ENCODE data around the gene CNTNAP2. TPM values are rescaled to one million over a fixed set of nuclear protein-coding genes. Genes with fewer than 3 reads are reported as not detected.
"Not testable (repeated sequence)": the region's sequence is repeated elsewhere in the genome, so short reads cannot be mapped to it uniquely, and the experiment has no call there.

Gene CNTNAP2
- polyA plus RNA-seq, 2 donors: 0.41 to 0.48 TPM

DNA sequence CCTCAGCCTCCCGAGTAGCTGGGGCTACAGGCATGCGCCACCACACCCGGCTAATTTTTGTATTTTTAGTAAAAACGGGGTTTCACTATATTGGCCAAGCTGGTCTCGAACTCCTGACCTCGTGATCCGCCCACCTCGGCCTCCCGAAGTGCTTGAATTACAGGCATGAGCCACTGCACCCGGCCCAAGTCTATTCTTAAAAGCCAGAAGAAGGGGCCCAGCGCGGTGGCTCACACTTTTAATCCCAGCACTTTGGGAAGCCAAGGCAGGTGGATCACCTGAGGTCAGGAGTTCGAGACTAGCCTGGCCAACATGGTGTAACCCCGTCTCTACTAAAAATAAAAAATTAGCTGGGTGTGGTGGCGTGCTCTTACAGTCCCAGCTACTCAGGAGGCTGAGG, 2348.8 kb downstream of the CNTNAP2 start:
- H3K4me1 ChIP-seq (ENCODE audit: control insufficient read depth in 2 of 2, insufficient read depth in 2 of 2, low read length in 1 of 2); H3K36me3 ChIP-seq (ENCODE audit: control insufficient read depth in 2 of 2, insufficient read depth in 2 of 2, low read length in 1 of 2); H3K9me3 ChIP-seq (ENCODE audit: control insufficient read depth in 2 of 2, insufficient read depth in 1 of 2, low read depth in 1 of 2, low read length in 1 of 2); H3K4me3 ChIP-seq (ENCODE audit: low read depth in 1 of 2, low read length in 2 of 2); H3K27me3 ChIP-seq (ENCODE audit: control insufficient read depth in 1 of 2, insufficient read depth in 2 of 2, low read length in 2 of 2); H3K27ac ChIP-seq (ENCODE audit: low read depth in 2 of 2, low read length in 1 of 2): not testable (repeated sequence)
- 94 to 98% methylated on average over 15 of the region's 15 CpGs for WGBS, 2 donors

DNA sequence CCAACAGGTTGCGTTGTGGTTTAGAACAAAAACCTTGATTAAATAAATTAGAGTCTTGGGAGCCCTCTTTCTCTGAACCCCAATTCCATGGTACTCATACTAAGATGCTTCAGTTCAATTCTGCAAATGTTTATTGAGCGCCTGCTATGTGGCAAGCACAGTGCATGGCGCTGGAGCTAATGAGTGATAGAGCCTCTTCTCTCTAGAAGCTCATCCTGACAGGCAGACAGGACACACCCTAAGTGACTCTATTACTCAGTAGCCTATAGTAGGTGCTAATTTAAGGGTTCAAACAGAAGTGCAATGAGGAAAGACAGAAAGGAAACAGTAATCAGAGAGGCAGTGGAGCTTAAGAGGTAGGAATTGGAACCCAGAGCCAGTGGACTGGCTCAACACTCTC, 2349.5 kb downstream of the CNTNAP2 start:
- no peaks in the 10 kb centered on the region for H3K9me3 ChIP-seq (ENCODE audit: control insufficient read depth in 2 of 2, insufficient read depth in 1 of 2, low read depth in 1 of 2, low read length in 1 of 2)
- 83 to 88% methylated on average over 3 of the region's 3 CpGs for WGBS, 2 donors
- H3K27me3 ChIP-seq (ENCODE audit: control insufficient read depth in 1 of 2, insufficient read depth in 2 of 2, low read length in 2 of 2): no peaks in the 10 kb centered on the region
- no peaks in the 10 kb centered on the region for H3K4me1 ChIP-seq (ENCODE audit: control insufficient read depth in 2 of 2, insufficient read depth in 2 of 2, low read length in 1 of 2)
- H3K27ac ChIP-seq (ENCODE audit: low read depth in 2 of 2, low read length in 1 of 2): no peak overlapping the region
- H3K4me3 ChIP-seq (ENCODE audit: low read depth in 1 of 2, low read length in 2 of 2): no peak overlapping the region
- H3K36me3 ChIP-seq (ENCODE audit: control insufficient read depth in 2 of 2, insufficient read depth in 2 of 2, low read length in 1 of 2): no peaks in the 10 kb centered on the region

GRCh38 chr7:148468700-148469098, 2352.1 kb downstream of the CNTNAP2 start:
- H3K27me3 ChIP-seq (ENCODE audit: control insufficient read depth in 1 of 2, insufficient read depth in 2 of 2, low read length in 2 of 2): no peaks in the 10 kb centered on the region
- no peaks in the 10 kb centered on the region for H3K4me1 ChIP-seq (ENCODE audit: control insufficient read depth in 2 of 2, insufficient read depth in 2 of 2, low read length in 1 of 2)
- H3K27ac ChIP-seq (ENCODE audit: low read depth in 2 of 2, low read length in 1 of 2): no peak overlapping the region
- no peaks in the 10 kb centered on the region for H3K9me3 ChIP-seq (ENCODE audit: control insufficient read depth in 2 of 2, insufficient read depth in 1 of 2, low read depth in 1 of 2, low read length in 1 of 2)
- no peaks in the 10 kb centered on the region for H3K36me3 ChIP-seq (ENCODE audit: control insufficient read depth in 2 of 2, insufficient read depth in 2 of 2, low read length in 1 of 2)
- H3K4me3 ChIP-seq (ENCODE audit: low read depth in 1 of 2, low read length in 2 of 2): no peak overlapping the region
- WGBS, 2 donors: 89 to 94% methylated on average over 7 of the region's 7 CpGs
